HG03097 (cell line): ENCODE data around the gene DMBX1.

Experiments used
- ATAC-seq: cut with Tn5 transposase; IDR thresholded peaks from one replicate; pipeline ENCODE4 v1.9.1; 2021; ENCODE audit not compliant: unreplicated experiment, low FRiP score

Gene DMBX1

DNA sequence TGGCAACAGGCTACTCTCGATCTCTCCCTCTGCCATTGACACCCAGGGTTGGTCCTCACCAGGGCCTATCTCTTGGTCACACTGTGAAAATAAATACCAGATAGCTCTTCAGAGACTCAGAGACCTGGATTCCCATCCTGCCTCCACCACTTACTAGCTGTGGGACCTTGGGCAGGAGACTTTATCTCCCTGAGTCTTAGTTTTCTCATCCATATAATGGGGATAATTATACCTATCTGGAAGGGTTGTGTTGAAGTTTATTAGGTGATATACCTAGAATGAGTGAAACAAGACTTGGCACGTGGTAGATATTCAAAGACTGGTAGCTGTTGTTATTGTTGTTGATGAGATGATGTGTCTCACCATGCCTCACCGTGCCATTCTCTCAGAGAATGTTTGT, 7.4 kb downstream of the DMBX1 start:
- no peak for ATAC-seq

DNA sequence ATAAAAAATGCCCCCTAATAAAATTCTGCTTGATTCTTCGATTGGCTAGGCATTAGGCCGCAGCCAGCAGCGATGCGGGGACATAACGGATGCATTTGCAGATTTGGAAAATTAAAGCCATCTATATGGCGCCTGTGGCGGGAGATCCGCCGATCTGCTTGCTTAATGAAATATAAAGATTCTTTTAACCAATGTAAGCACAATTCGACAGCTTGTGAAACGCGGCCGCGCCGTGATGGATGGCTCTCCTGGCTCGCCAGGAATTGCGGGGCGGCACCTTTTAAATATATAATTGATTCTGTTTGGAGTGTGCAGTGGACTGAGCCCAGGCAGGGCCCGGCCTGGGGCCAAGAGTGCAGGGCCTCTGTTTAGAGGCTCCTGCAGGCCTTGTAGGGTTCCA, 8.0 kb downstream of the DMBX1 start:
- ATAC-seq = no peak

DNA sequence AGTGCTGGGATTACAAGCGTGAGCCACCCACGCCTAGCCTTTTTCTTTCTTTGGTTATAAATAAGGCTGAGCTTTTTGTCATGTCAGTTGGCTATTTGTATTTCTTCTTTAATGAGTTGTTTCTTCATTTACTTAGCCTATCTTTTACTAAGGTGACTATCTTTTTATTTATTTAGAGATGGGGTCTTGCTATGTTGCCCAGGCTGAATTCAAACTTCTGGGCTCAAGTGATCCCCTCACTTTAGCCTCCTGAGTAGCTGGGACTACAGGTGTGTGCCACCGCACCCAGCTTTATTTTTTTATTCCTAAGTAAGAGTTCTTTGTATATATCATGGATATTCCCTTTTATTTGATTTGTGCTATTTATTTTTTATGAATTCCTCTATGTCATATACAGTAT, 11.9 kb downstream of the DMBX1 start:
- ATAC-seq = no peak

DNA sequence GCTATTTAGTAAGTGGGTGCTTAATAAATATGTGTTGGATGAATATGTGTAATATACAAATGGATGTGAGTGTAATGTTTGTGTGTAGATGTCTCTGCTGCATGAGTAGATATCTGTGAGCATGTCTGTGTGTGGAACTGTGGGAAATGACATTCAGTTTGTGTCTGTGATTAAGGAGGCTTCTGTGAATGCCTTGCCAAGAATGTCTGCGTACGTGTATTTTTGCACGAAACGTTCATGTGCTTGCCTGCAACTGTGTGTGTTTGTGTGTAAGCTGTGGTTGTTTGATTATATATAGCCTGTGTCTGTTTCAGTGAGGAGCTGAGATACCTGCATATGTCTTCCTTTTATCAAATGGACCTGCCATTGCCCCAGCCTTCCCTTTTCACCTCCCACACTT, 13.8 kb downstream of the DMBX1 start:
- ATAC-seq = no peak

DNA sequence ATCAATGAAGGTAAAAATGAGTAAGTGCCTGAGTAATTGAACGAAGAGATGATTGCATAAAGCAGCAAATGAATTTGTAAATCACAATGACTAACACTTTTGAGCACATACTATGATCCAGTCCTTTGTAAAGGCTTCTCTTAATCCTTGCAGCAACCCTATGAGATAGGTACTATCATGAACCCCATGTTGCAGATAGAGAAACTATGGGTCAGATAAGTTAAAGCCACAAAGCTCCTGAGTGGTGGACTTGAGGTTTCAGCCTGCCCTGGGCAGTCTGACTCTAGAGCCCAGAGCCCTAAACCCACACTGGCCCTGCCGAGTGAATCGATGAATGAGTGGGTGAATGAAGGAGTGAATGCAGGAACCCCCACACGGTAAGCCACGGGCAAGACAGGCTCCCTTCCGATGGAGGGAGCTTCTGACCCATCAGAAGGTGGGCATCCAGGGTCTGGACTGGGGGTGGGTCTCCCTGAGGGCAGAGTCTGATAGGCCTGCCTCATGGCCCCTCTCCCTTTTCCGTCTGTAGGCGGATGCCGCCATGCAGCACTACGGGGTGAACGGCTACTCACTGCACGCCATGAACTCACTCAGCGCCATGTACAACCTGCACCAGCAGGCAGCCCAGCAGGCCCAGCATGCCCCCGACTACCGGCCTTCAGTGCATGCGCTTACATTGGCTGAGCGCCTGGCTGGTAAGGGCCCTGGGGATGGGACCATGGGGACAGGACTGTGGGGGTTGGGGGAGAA, 17.0 kb downstream of the DMBX1 start:
- ATAC-seq = no peak

DNA sequence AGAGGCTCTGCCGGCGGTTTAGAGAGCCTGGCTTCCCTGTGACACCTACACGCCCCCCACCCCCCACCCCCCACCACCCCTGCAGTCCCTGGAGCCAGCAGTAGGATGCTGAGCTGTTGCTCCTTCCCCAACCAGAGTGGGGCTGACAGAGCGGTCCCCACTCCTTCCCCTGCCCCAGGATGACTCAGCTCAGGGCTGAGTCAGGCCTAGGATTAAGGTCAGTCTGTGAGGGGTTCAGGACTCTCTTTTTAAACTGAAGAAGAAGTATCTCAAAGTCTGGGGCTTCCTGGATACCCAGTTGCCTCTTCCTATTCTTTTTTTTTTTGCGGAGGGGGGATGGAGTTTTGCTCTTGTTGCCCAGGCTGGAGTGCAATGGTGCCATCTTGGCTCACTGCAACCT, 19.1 kb downstream of the DMBX1 start:
- no peak for ATAC-seq

DNA sequence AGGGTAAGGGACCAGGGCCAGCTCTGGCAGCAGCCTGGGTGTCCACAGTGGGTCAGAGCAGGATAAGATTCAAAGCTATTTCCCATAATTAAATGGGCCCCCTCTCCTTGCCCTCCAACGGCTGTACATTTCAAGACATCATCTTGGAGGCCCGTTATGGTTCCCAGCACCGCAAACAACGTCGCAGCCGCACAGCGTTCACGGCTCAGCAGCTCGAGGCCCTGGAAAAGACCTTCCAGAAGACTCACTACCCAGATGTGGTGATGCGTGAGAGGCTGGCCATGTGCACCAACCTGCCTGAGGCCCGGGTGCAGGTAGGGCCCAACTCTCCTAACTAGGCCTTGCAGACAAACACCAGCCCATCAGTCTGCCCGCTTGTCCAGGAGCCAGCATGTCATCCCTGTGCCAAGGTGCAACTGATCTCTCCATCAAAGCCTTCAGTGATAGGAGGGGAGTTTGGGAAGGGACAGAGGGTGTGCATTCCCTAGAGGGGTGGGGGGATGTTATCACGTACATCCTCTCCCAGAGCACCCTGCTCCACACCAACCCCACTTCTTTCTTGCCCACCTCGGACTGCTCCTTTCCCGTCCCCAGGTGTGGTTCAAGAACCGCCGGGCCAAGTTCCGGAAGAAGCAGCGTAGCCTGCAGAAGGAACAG, 20.8 kb downstream of the DMBX1 start:
- ATAC-seq = no peak

DNA sequence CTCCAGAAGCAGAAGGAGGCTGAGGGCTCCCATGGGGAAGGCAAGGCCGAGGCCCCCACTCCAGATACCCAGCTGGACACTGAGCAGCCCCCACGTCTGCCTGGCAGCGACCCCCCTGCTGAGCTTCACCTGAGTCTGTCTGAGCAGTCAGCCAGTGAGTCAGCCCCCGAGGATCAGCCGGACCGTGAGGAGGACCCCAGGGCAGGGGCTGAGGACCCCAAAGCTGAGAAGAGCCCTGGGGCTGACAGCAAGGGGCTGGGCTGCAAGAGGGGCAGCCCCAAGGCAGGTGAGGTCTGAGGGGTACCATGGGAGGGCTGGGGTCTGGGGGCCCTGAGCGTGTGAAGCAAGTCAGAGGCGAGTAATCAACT, 21.3 kb downstream of the DMBX1 start:
- no peak for ATAC-seq

DNA sequence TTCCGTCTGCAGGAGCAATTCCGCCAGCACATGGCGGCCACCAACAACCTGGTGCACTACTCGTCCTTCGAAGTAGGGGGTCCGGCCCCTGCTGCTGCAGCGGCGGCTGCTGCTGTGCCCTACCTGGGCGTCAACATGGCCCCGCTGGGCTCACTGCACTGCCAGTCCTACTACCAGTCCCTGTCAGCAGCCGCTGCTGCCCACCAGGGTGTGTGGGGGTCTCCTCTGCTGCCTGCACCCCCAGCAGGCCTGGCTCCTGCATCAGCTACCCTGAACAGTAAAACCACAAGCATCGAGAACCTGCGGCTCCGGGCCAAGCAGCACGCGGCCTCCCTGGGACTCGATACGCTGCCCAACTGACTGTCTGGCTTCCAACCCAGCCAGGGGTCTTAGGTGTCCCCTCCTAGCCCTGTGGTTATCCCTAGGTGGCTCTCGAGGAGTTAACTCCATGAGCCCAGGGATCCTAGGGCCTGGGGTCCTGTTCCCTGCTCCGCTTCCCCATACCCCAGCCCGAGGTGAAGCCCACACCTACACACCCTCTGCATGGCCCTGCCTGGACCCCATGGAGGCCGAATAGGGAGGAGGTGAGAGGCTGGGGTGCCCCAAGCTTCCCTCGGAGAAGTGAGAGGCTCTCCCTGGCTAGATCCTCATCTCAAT, 22.6 kb downstream of the DMBX1 start:
- ATAC-seq = no peak

DNA sequence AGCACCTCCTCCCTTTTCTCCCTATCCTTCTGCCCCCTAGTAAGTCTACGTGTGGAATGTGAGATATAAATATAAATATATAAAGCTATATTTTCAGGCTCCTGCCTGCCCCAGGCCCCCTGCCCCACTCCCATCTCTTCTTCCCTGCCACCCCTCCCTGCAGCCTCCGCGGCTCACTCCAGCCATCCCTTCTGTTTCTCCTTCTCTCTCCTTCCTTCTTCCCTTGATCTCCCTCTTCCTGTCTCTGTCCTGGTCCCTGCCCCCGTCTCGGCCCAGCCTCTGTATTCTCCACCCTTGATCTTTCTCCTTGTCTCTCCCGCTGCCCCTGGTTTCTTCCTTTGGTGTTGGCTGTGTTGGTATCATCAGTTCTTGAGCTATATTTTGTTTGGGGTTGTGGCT, 23.2 kb downstream of the DMBX1 start:
- no peak for ATAC-seq

DNA sequence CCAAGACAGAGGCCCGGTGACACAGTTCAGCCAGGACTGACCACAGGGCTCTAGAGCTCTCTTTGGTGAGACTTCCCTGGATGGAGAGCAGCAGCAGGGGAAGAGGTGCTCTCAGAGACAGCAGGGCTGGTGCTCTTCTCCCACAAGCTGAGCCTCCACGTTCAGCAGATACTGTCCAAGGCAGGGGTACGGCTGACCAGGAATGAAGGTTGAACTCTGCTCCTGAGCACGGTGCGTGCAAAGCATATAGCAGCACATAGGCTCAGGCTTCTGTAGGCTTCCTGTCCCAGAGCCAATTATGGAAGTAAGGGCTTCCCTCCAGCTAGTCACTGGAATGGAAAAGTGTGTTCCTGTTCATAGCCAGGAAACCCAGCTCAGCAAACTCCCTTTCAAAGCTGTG, 23.9 kb downstream of the DMBX1 start:
- no peak for ATAC-seq

DNA sequence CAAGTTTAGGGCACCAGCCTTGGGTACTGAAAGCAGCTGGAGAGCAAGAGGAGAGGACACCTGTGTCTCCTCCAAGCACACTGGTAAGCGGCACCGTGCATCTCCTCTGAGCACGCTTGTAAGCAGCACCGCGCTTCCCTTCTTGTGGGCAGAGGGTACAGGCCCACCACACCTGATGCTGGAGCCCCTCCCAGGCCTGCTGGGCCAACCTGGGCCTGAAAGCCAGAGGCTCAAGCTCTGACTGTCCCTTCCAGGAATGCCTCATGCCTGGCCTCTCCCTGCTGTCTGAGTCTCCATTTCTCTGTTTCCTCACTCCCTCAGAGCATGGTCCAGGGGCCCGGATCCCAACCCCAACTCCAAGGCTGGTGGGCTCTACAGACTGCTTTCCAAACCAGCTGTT, 25.9 kb downstream of the DMBX1 start:
- ATAC-seq = no peak

DNA sequence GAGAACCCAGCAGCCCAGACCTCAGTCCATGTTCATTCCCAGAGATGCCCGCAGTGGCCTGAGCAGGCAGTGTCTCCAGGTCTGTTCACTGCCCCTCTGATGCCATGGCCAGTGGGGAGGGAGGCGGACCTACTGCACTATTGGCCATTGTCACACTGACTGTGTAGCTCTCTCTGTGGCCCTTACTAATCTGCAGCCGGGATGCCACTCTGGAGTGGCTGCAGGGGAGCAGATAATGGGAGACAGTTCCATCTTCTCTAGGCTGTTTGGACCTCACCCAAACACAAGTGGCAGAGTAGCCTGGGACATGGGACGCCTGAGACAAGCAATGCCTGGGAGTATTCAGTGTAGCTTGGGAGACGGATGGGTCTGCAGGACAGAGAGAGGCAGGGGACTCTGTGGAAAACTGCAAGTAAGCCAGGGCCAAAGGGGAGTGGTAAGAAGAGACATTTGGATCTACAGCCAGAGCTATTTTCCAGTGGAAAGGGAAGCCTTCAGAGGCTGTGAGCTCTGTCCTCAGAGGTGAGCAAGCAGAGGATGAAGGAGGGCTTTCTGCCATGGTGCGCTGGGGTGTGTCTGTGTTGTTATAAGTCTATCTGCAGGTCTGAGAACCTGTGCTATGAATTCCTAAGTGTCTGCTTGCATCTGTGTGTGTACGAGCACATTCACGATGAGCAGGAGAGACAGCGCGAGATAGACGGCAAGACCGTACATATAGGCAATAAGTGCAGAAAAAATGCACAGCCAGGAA, 26.7 kb downstream of the DMBX1 start:
- no peak for ATAC-seq

DNA sequence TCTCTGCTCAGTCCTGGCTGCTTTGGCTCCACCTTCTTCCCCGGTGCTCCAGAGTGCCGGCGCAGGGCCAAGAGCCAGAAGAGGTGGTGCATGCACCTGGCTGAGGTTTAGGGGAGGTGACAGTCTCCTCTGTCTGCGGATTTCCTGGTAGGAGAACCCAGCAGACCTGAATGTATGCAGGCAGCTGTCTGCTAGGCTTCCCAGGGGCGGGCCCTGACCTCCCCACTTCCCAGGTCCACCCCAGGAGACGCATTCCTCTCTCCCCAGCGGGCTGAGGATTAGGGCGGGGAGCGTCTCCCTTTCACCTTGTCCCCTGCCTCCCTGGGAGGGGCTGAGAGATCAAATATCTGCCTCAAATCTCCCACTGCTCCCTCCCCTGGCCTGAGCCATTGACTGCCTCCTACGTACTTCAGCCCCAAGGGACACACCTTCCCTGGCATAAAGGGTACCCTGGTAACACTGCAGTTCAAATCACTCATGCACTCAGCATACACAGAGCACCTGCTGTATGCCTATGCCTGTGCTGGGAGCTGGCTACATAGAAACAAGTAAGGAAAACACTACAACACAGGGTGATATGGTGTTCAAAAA, 27.5 kb downstream of the DMBX1 start:
- no peak for ATAC-seq

DNA sequence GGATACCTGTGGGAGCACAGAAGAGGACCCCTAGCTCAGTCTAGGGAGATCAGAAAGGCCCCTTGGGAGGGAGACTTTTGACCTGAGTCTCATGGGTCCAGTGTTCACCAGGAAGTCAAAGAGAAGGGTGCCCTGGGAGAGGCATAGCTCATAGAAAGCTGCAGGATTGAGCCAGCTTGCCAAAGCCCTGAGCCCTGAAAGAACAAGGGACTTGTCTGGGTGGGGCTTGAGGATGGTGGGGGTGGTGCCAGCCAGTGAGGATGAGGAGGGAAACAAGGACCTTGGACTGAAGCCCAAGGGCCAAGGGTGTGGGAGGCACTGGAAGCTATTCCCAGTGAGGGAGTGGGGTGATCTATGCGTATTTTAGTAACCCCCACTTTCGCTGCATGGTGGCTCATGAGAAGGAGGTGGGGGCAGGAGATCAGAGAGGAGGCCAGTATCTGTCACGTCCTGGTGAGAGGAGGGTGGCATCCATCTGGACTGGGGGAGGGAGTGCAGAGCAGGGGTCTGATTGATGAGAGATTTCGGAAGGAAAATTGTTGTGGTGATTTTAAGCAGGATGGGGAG, 28.4 kb downstream of the DMBX1 start:
- no peak for ATAC-seq

DNA sequence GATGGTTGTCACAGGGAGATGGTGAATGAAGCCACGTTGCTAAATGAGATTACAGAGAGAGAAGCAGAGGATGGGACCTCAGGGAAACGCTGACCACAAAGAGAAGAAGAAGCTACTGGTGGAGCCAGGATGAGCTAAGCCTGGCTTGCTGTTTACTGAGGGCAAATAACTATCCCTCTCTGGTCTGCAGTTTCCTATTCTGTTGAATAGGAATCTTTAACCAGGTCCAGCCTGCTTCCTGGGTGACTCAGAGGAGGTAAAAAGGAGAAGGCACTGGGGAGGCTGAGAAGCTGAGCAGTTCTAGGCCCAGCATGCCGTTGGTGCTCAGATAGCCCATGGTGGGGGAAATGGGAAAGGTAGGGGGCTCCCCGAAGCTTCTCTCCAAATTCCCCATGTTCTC, 29.6 kb downstream of the DMBX1 start:
- no peak for ATAC-seq

DNA sequence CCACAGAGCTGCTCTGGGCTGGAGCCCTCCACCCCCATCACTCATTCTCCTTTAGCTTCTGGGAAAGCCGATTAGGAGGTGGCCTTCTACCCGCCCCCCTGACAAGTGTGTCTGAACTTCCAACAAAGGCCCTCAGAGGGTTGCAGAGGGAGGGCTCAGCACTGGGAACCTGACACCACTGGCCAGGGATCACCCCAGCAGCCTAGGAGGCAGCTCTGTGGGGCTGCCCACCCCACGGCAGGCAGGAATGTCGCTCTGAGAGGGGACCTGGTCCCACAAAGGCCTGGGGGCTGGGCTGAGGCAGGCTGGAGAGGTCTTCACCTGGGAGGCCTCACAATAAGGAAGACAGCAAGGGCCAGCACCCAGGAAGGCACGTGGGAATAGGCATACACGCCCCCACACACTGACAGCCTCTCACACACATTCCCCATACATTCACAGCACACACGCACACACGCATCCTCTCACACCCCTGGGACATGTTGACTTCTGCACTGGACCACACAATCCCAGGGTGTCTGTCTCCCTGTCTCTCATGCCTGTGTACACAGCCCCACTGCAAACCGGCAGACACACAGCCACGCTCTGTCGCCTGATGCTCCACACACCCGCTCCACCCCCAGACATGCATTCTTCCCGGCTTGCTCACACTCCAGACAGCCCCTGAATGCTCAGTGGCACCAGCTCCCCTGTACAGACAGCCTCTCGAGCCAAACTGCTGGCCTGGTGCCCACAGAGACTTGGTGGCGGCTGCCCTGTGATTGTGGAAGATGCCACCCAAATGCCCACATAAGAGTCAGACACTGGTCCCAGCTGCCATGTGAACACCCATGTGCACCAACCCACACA, 30.7 kb downstream of the DMBX1 start:
- ATAC-seq = no peak

DNA sequence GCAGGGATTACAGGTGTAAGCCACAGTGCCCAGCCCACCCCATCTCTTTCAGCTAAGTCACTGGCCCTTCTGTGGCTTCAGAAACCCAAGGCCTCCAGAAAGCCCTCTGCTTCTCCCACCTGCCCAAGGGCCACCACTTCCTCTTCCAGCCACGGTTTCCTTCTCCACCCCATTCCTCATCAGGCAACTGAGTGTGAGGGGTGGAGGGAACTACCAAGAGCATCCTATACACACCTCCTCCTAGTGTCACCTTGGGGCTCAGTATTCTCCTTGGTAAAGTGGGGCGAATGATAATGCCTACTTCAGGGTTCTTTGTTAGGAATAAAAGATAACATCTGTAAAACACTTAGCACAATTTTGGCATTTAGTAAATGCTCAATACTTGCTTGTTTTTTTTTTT, 31.8 kb downstream of the DMBX1 start:
- ATAC-seq = no peak

DNA sequence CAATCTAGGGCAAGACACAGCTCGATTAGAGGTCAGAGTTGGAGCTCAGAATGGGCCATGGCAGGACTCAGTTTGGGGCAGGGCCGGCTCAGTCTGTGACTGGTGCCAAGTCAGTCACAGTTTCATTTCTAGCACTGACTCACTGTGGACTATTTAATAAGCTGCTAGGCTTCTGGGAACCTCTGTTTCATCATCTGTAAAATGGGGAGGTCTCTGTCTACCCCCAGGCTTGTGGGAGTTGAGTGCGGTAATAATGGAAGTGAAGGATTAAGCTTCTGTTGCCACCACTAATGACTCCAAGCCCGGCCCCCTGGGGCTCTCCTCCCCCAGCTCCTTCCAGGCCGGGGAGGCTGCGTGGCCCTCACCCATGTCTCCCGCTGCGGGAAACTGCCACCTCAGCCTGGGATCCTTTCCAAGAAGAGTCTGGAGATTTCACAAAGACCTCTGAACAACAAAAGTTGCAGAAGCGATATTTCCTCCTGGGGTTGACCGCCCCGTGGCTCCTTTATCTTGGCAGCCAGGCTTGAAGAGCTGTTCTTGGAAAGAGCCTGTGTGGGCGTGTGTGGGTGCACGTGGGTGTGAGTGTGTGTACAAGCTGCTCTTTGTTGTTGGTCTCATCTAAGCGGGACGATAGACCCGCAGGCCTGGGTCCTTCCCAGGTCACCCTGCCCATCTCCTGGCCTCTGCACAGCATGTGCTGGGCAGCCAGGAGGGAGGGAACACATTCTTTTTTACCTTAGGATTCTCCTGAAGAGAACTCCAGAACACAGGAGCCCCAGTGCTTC, 32.7 kb downstream of the DMBX1 start:
- no peak for ATAC-seq
